WTC11 (cell line): Measurements from ENCODE around the gene KSR1. TPM values are rescaled to one million over a fixed set of nuclear protein-coding genes. Genes with fewer than 3 reads are reported as not detected.

ENCODE experiments used
- ATAC-seq: fragments of 200-7000 bp; cut with Tn5 transposase; 2 replicates; pipeline ENCODE4 v1.10.0; 2021; ENCODE audit warnings: mild to moderate bottlenecking, moderate library complexity
- CTCF ChIA-PET: fragments of 300-600 bp; sonication (Branson Sonifier 250); formaldehyde crosslinking; loops from one replicate; lab custom pipeline; 2021; ENCODE audit warnings: antibody characterized with exemption; lab: Charles Lee
- POLR2A ChIA-PET: fragments of 350-600 bp; sonication (Branson Sonifier 250); formaldehyde crosslinking; loops from one replicate; lab custom pipeline; 2021; ENCODE audit warnings: antibody characterized with exemption; lab: Charles Lee
- DNase-seq: peaks from one replicate; pipeline ENCODE4 v3.0.0; 2021; ENCODE audit warnings: low spot score
- H3K27ac Mint-ChIP-seq: 2 replicates; pipeline ENCODE4 v1.8.0; 2021; ENCODE audit warnings: mixed read lengths
- H3K27me3 Mint-ChIP-seq: 2 replicates; pipeline ENCODE4 v1.8.0; 2021; ENCODE audit warnings: low read depth, mild to moderate bottlenecking, moderate library complexity, mixed read lengths
- H3K36me3 Mint-ChIP-seq: 2 replicates; pipeline ENCODE4 v1.8.0; 2021; ENCODE audit warnings: mixed read lengths
- H3K4me1 Mint-ChIP-seq: 2 replicates; pipeline ENCODE4 v1.8.0; 2022; ENCODE audit warnings: mixed read lengths
- H3K4me3 Mint-ChIP-seq: 2 replicates; pipeline ENCODE4 v1.8.0; 2021; ENCODE audit warnings: mild to moderate bottlenecking, moderate library complexity, mixed read lengths
- H3K9me3 Mint-ChIP-seq: 2 replicates; pipeline ENCODE4 v1.8.0; 2021; ENCODE audit warnings: mixed read lengths
- ARID4B ChIP-seq: sonication (generic); formaldehyde crosslinking; IDR thresholded peaks from 2 replicates; pipeline ENCODE4 v1.8.0; 2023; ENCODE audit warnings: missing genetic modification reagents, mild to moderate bottlenecking, borderline replicate concordance
- ATF1 ChIP-seq: sonication (generic); formaldehyde crosslinking; IDR thresholded peaks from 2 replicates; pipeline ENCODE4 v1.8.1; 2023; ENCODE audit warnings: mild to moderate bottlenecking, moderate library complexity, missing genetic modification reagents
- ATF2 ChIP-seq: sonication (generic); formaldehyde crosslinking; IDR thresholded peaks from 2 replicates; pipeline ENCODE4 v1.8.1; 2022; ENCODE audit warnings: low read depth, missing genetic modification reagents, borderline replicate concordance
- CBFB ChIP-seq: sonication (generic); formaldehyde crosslinking; IDR thresholded peaks from 2 replicates; pipeline ENCODE4 v1.8.1; 2022; ENCODE audit warnings: mild to moderate bottlenecking, low read depth, missing genetic modification reagents
- CREM ChIP-seq: sonication (generic); formaldehyde crosslinking; IDR thresholded peaks from 2 replicates; pipeline ENCODE4 v1.8.1; 2022; ENCODE audit warnings: mild to moderate bottlenecking, missing genetic modification reagents, moderate library complexity
- FOXK1 ChIP-seq: sonication (generic); formaldehyde crosslinking; IDR thresholded peaks from 2 replicates; pipeline ENCODE4 v1.8.0; 2022; ENCODE audit warnings: mild to moderate bottlenecking, moderate library complexity, missing genetic modification reagents
- GRHL2 ChIP-seq: fragments of 250-450 bp; sonication (Bioruptor Pico); IDR thresholded peaks from 2 replicates; pipeline ENCODE4 v1.8.0; 2022; ENCODE audit warnings: mild to moderate bottlenecking, moderate library complexity; ENCODE audit not compliant: insufficient replicate concordance, severe bottlenecking
- IRF2 ChIP-seq: sonication (generic); formaldehyde crosslinking; IDR thresholded peaks from 2 replicates; pipeline ENCODE4 v1.8.0; 2022; ENCODE audit warnings: low read depth, missing genetic modification reagents, borderline replicate concordance
- MXD4 ChIP-seq: fragments of 250-450 bp; sonication (Bioruptor Pico); IDR thresholded peaks from 2 replicates; pipeline ENCODE4 v1.8.0; 2021; ENCODE audit warnings: mild to moderate bottlenecking, moderate library complexity, borderline replicate concordance
- NR2C2 ChIP-seq: sonication (generic); formaldehyde crosslinking; IDR thresholded peaks from 2 replicates; pipeline ENCODE4 v1.8.0; 2022; ENCODE audit warnings: mild to moderate bottlenecking, missing genetic modification reagents
- RORB ChIP-seq: fragments of 250-450 bp; sonication (Bioruptor Pico); IDR thresholded peaks from 2 replicates; pipeline ENCODE4 v1.9.0; 2021; ENCODE audit warnings: mild to moderate bottlenecking
- SP1 ChIP-seq: sonication (generic); formaldehyde crosslinking; conservative IDR thresholded peaks from 2 replicates; pipeline ENCODE4 v1.8.1; 2022; ENCODE audit warnings: missing genetic modification reagents
- ZNF121 ChIP-seq: sonication (generic); formaldehyde crosslinking; IDR thresholded peaks from 2 replicates; pipeline ENCODE4 v1.8.0; 2023; ENCODE audit warnings: missing genetic modification reagents
- ZNF138 ChIP-seq: sonication (generic); formaldehyde crosslinking; conservative IDR thresholded peaks from 2 replicates; pipeline ENCODE4 v1.8.1; 2022; ENCODE audit warnings: mild to moderate bottlenecking, moderate library complexity, missing genetic modification reagents
- ZNF396 ChIP-seq: fragments of 250-450 bp; sonication (Bioruptor Pico); IDR thresholded peaks from 2 replicates; pipeline ENCODE4 v1.8.0; 2021; ENCODE audit warnings: mild to moderate bottlenecking, moderate library complexity, borderline replicate concordance
- ZNF532 ChIP-seq: fragments of 250-450 bp; sonication (Bioruptor Pico); IDR thresholded peaks from 2 replicates; pipeline ENCODE4 v1.9.0; 2021; ENCODE audit warnings: mild to moderate bottlenecking, borderline replicate concordance
- total RNA-seq: library from RNA; stranded (reverse); gene quantifications from 3 replicates; pipeline ENCODE4 v1.2.3, GENCODE V29; 2021
- TF ChIP-seq, protein P1 (sequence below): sonication (generic); formaldehyde crosslinking; IDR thresholded peaks from 2 replicates; pipeline ENCODE4 v1.8.1; 2023; ENCODE audit warnings: mild to moderate bottlenecking, missing genetic modification reagents, moderate library complexity
- TF ChIP-seq, protein P2 (sequence below): fragments of 250-450 bp; sonication (Bioruptor Pico); IDR thresholded peaks from 2 replicates; pipeline ENCODE4 v1.8.0; 2021; ENCODE audit warnings: mild to moderate bottlenecking
- TF ChIP-seq, protein P3 (sequence below): sonication (generic); formaldehyde crosslinking; IDR thresholded peaks from 2 replicates; pipeline ENCODE4 v1.8.1; 2023; ENCODE audit warnings: mild to moderate bottlenecking, missing genetic modification reagents, moderate library complexity
- TF ChIP-seq, protein P4 (sequence below): sonication (generic); formaldehyde crosslinking; IDR thresholded peaks from 2 replicates; pipeline ENCODE4 v1.8.0; 2022; ENCODE audit warnings: mild to moderate bottlenecking, missing genetic modification reagents

KSR1 gene
- total RNA-seq, 1 experiment from 2014 or later = 45.5 TPM

DNA sequence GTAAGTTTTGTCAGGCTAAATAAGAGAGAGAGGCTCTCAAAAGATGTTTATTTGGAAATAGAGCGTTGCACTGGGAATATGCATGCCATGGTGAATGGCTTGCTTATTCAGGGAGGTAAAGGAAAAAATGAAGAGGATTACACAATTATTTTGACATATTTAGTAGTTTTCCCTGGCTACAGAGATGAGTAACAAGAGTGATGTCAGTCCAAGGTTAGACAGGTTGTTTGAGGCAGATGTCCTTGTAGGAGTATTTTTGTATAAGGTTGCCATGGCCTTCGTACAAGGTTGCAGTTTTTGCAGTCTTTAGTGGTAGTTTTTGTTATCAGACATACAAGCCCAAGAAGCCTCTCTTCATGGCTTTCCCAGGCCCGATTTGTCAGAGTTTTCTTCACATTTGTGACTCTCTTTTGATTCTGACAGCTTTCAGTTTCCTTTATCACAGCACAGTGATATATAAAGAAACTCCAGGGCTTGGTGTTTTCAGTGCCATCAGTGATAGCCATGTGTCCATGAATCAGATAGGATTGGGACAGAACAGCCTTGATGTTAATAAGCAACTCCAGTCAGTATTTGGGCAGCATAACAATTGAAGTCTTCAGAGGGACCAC is 156.0 kb downstream of the KSR1 start (continued):
- TF ChIP-seq ATF2 (no peak), NR2C2 (CRISPR knock-in tag) (no peak), IRF2 (CRISPR knock-in tag) (no peak)
- TF ChIP-seq, protein P1, sequence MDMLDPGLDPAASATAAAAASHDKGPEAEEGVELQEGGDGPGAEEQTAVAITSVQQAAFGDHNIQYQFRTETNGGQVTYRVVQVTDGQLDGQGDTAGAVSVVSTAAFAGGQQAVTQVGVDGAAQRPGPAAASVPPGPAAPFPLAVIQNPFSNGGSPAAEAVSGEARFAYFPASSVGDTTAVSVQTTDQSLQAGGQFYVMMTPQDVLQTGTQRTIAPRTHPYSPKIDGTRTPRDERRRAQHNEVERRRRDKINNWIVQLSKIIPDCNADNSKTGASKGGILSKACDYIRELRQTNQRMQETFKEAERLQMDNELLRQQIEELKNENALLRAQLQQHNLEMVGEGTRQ (CRISPR knock-in tag) = no peak

DNA sequence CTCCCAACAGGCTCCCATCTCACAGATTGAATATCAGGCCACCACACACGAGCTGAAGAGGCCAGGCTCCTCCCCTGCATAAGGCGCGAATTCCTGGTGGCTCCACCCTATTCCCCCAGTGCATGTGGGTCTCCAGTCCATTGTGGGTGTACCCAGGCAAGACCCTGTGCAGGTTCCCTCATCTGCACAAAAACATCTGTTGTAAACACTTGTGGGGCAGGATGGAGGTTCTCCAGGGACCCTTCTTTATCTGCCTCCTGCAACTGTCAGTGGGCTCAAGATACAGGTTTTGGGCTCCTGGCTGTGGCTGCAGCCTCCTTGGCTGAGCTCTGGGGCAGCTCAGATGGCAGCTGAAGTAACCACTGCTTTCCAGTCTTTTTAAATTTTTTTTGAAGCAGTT is 157.2 kb downstream of the KSR1 start:
- TF ChIP-seq ZNF121 (CRISPR knock-in tag) = no peak
- TF ChIP-seq, protein P1 (CRISPR knock-in tag) = no peak
- no peak for TF ChIP-seq CBFB
- TF ChIP-seq, protein P2, sequence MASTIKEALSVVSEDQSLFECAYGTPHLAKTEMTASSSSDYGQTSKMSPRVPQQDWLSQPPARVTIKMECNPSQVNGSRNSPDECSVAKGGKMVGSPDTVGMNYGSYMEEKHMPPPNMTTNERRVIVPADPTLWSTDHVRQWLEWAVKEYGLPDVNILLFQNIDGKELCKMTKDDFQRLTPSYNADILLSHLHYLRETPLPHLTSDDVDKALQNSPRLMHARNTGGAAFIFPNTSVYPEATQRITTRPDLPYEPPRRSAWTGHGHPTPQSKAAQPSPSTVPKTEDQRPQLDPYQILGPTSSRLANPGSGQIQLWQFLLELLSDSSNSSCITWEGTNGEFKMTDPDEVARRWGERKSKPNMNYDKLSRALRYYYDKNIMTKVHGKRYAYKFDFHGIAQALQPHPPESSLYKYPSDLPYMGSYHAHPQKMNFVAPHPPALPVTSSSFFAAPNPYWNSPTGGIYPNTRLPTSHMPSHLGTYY = no peak
- TF ChIP-seq ATF1 (CRISPR knock-in tag) = no peak
- no peak for TF ChIP-seq SP1 (CRISPR knock-in tag)
- TF ChIP-seq, protein P3, sequence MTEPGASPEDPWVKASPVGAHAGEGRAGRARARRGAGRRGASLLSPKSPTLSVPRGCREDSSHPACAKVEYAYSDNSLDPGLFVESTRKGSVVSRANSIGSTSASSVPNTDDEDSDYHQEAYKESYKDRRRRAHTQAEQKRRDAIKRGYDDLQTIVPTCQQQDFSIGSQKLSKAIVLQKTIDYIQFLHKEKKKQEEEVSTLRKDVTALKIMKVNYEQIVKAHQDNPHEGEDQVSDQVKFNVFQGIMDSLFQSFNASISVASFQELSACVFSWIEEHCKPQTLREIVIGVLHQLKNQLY (CRISPR knock-in tag) = no peak
- no peak for TF ChIP-seq RORB (CRISPR knock-in tag)
- TF ChIP-seq ARID4B = no peak
- TF ChIP-seq, protein P4, sequence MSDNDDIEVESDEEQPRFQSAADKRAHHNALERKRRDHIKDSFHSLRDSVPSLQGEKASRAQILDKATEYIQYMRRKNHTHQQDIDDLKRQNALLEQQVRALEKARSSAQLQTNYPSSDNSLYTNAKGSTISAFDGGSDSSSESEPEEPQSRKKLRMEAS (CRISPR knock-in tag) = no peak
- TF ChIP-seq MXD4 (CRISPR knock-in tag) = no peak
- TF ChIP-seq ZNF138 (CRISPR knock-in tag) = no peak
- no peak for TF ChIP-seq ZNF532
- no peak for TF ChIP-seq FOXK1 (CRISPR knock-in tag)
- TF ChIP-seq GRHL2 (CRISPR knock-in tag) = no peak
- no peak for TF ChIP-seq CREM (CRISPR knock-in tag)
- no peak for TF ChIP-seq ZNF396 (CRISPR knock-in tag)
- ChIA-PET POLR2A (interaction anchor here (0.6 kb wide), 1 partner anchor 595 kb away, joined by 3 read pairs; no protein-coding TSS in a partner anchor), CTCF (interaction anchor here (1.5 kb wide), 1 partner anchor 10 kb away, joined by 7 read pairs; no protein-coding TSS in a partner anchor)
- no peaks in the 10 kb centered on the region for H3K4me1 Mint-ChIP-seq
- H3K9me3 Mint-ChIP-seq = no peaks in the 10 kb centered on the region
- H3K4me3 Mint-ChIP-seq = no peak overlapping the region
- H3K36me3 Mint-ChIP-seq = peaks cover 38% of the 10 kb centered on the region
- H3K27ac Mint-ChIP-seq = no peak overlapping the region
- no peaks in the 10 kb centered on the region for H3K27me3 Mint-ChIP-seq
- ATAC-seq (no peak), DNase-seq (no peak)
